HEK293 (cell line): ENCODE measurements around the gene CELF4.

Experiments used
- CTCF ChIA-PET: fragments of 350-600 bp; formaldehyde crosslinking; extraction: SDS; loops from one replicate; lab custom pipeline; 2021; ENCODE audit warnings: antibody characterized with exemption; lab: Yijun Ruan, JAX
- POLR2A ChIA-PET: fragments of 300-600 bp; formaldehyde crosslinking; extraction: SDS; loops from one replicate; lab custom pipeline; 2020; ENCODE audit warnings: antibody characterized with exemption, inconsistent platforms; lab: Yijun Ruan, JAX
- H3K27ac ChIP-seq: fragments of 200-500 bp; sonication (Bioruptor generic); 2 replicates; pipeline ENCODE4 v1.5.1; 2014; ENCODE audit warnings: low read depth, low read length, control low read depth, inconsistent platforms; ENCODE audit errors: extremely low read depth
- H3K36me3 ChIP-seq, 2 experiments: fragments of 200-500 bp in 1 of 2; sonication (Bioruptor generic) in 1 of 2; 1 replicate in 1 of 2; 2 replicates in 1 of 2; pipeline ENCODE4 v1.5.1; 2014 to 2017; ENCODE audit warnings: inconsistent platforms in 2 of 2, low read length in 2 of 2; ENCODE audit not compliant: control insufficient read depth in 2 of 2, insufficient read depth in 1 of 2
- H3K4me1 ChIP-seq: fragments of 200-500 bp; sonication (Bioruptor generic); 2 replicates; pipeline ENCODE4 v1.5.1; 2014; ENCODE audit warnings: mild to moderate bottlenecking, low read length, inconsistent platforms; ENCODE audit not compliant: control insufficient read depth, insufficient read depth
- H3K4me3 ChIP-seq: 2 replicates; pipeline ENCODE4 v1.5.1; 2011; ENCODE audit warnings: low read depth, mild to moderate bottlenecking, control low read depth, low read length, moderate library complexity
- H3K9me3 ChIP-seq: fragments of 200-500 bp; sonication (Bioruptor generic); 2 replicates; pipeline ENCODE4 v1.5.1; 2014; ENCODE audit warnings: low read depth, low read length, inconsistent platforms; ENCODE audit not compliant: control insufficient read depth, insufficient read depth
- HOXD13 ChIP-seq: sonication (generic); formaldehyde crosslinking; IDR thresholded peaks from 2 replicates; pipeline ENCODE4 v1.8.0; 2022; ENCODE audit warnings: missing genetic modification reagents, borderline replicate concordance
- TCF7L2 ChIP-seq: IDR thresholded peaks from 2 replicates; pipeline ENCODE4 v1.6.1; 2011; ENCODE audit warnings: low read depth, mild to moderate bottlenecking, inconsistent platforms, low read length, moderate library complexity, borderline replicate concordance
- TSHZ1 ChIP-seq: fragments of 450-650 bp; formaldehyde crosslinking; IDR thresholded peaks from 2 replicates; pipeline ENCODE4 v1.5.1; 2016; ENCODE audit warnings: missing biosample characterization, missing genetic modification characterization, borderline replicate concordance
- ZFHX2 ChIP-seq: fragments of 450-650 bp; formaldehyde crosslinking; conservative IDR thresholded peaks from 2 replicates; pipeline ENCODE4 v1.5.1; 2016; ENCODE audit warnings: missing biosample characterization, missing genetic modification characterization
- ZNF112 ChIP-seq: fragments of 450-650 bp; formaldehyde crosslinking; IDR thresholded peaks from 2 replicates; pipeline ENCODE4 v1.5.0; 2017; ENCODE audit warnings: missing biosample characterization, missing genetic modification characterization
- ZNF114 ChIP-seq: fragments of 450-650 bp; formaldehyde crosslinking; IDR thresholded peaks from 2 replicates; pipeline ENCODE4 v1.5.0; 2017; ENCODE audit warnings: missing biosample characterization, missing genetic modification characterization
- ZNF16 ChIP-seq: fragments of 450-650 bp; formaldehyde crosslinking; IDR thresholded peaks from 2 replicates; pipeline ENCODE4 v1.5.1; 2016; ENCODE audit warnings: low read depth, missing biosample characterization, missing genetic modification characterization
- ZNF175 ChIP-seq: fragments of 450-650 bp; formaldehyde crosslinking; IDR thresholded peaks from 2 replicates; pipeline ENCODE4 v1.5.1; 2016; ENCODE audit warnings: missing biosample characterization, missing genetic modification characterization
- ZNF184 ChIP-seq: fragments of 450-650 bp; IDR thresholded peaks from 2 replicates; pipeline ENCODE4 v1.5.1; 2018; ENCODE audit warnings: missing biosample characterization, mild to moderate bottlenecking, missing genetic modification characterization
- ZNF2 ChIP-seq: fragments of 450-650 bp; formaldehyde crosslinking; IDR thresholded peaks from 2 replicates; pipeline ENCODE4 v1.5.1; 2016; ENCODE audit warnings: missing biosample characterization, missing genetic modification characterization
- ZNF354C ChIP-seq: fragments of 450-650 bp; formaldehyde crosslinking; IDR thresholded peaks from 2 replicates; pipeline ENCODE4 v1.5.1; 2016; ENCODE audit warnings: missing biosample characterization, missing genetic modification characterization, low read depth, borderline replicate concordance
- ZNF521 ChIP-seq: fragments of 450-650 bp; formaldehyde crosslinking; IDR thresholded peaks from 2 replicates; pipeline ENCODE4 v1.5.1; 2017; ENCODE audit warnings: missing biosample characterization, mild to moderate bottlenecking, missing genetic modification characterization
- ZNF544 ChIP-seq: fragments of 450-650 bp; formaldehyde crosslinking; IDR thresholded peaks from 2 replicates; pipeline ENCODE4 v1.5.0; 2017; ENCODE audit warnings: missing biosample characterization, missing genetic modification characterization
- ZNF596 ChIP-seq: fragments of 450-650 bp; IDR thresholded peaks from 2 replicates; pipeline ENCODE4 v1.5.0; 2018; ENCODE audit warnings: missing biosample characterization, mild to moderate bottlenecking, missing genetic modification characterization, moderate library complexity
- ZNF623 ChIP-seq: fragments of 450-650 bp; formaldehyde crosslinking; IDR thresholded peaks from 2 replicates; pipeline ENCODE4 v1.5.1; 2016; ENCODE audit warnings: missing biosample characterization, missing genetic modification characterization
- ZNF658 ChIP-seq: fragments of 450-650 bp; formaldehyde crosslinking; IDR thresholded peaks from 2 replicates; pipeline ENCODE4; 2016; ENCODE audit warnings: missing biosample characterization, missing genetic modification characterization
- ZNF660 ChIP-seq: fragments of 450-650 bp; IDR thresholded peaks from 2 replicates; pipeline ENCODE4 v1.5.1; 2018; ENCODE audit warnings: missing biosample characterization, mild to moderate bottlenecking, missing genetic modification characterization
- ZNF776 ChIP-seq: fragments of 450-650 bp; formaldehyde crosslinking; IDR thresholded peaks from 2 replicates; pipeline ENCODE4 v1.5.0; 2017; ENCODE audit warnings: missing biosample characterization, missing genetic modification characterization, borderline replicate concordance
- ZNF830 ChIP-seq: fragments of 450-650 bp; IDR thresholded peaks from 2 replicates; pipeline ENCODE4 v1.5.0; 2018; ENCODE audit warnings: missing biosample characterization, missing genetic modification characterization, low read depth, mild to moderate bottlenecking, moderate library complexity
- TF ChIP-seq, protein P1 (sequence below): fragments of 450-650 bp; IDR thresholded peaks from 2 replicates; pipeline ENCODE4 v1.5.1; 2018; ENCODE audit warnings: missing biosample characterization, mild to moderate bottlenecking, missing genetic modification characterization
- TF ChIP-seq, protein P2 (sequence below): fragments of 450-650 bp; formaldehyde crosslinking; IDR thresholded peaks from 2 replicates; pipeline ENCODE4; 2016; ENCODE audit warnings: missing biosample characterization, missing genetic modification characterization
- TF ChIP-seq, protein P3 (sequence below): fragments of 450-650 bp; formaldehyde crosslinking; IDR thresholded peaks from 2 replicates; pipeline ENCODE4 v1.5.1; 2016; ENCODE audit warnings: missing biosample characterization, missing genetic modification characterization, low read depth

The CELF4 gene

DNA sequence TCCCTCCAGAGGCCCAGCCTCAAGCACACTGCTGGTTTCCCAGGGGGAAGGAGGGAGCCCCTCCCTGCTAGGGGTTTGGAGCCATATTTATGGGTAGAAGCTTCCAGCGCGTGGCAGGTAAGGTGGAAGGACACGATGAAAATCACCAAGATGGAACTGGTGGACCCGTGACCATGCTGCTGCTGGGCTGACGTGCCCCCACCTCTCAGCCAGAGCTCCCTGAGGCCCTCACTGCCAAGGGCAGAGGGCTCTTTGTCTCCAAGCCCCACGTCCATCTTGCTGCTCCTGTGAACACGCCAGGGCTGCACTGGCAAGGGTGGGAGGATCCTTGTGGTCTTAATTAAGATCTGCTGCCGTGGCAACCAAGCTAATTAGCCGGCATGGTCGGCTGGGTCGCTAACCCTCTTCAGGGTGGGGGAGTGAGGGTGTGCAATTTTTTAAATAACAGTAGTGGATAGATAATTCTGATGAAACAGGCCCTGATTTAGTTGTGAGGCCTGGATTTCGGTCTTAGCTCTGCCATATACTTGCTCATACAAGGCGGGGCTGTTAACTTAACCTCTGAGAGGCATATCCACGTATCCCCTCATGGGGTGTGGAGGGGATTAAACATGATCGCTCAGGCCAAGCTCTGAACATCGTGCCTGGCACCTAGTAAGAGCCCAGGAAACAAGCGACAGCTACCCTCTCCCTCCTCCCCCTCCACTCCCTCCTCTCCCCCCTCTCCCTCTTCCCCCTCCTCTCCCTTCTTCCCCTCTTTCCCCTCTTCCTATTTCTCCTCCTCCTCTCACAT, 232.8 kb downstream of the CELF4 start:
- no peak overlapping the region for H3K4me3 ChIP-seq
- no peaks in the 10 kb centered on the region for H3K36me3 ChIP-seq
- ChIA-PET POLR2A (no interaction called here), CTCF (interaction anchor here (0.6 to 6.4 kb wide), 5 partner anchors 7 to 191 kb away, joined by 3 to 42 read pairs (median 5); no protein-coding TSS in a partner anchor)
- no peaks in the 10 kb centered on the region for H3K9me3 ChIP-seq
- no peak overlapping the region for H3K27ac ChIP-seq
- no peaks in the 10 kb centered on the region for H3K4me1 ChIP-seq
- TF ChIP-seq ZNF354C (tag by site-specific recombination) (no peak), TCF7L2 (no peak), ZNF830 (tag by site-specific recombination) (no peak), HOXD13 (CRISPR knock-in tag) (no peak), ZNF776 (tag by site-specific recombination) (no peak), TSHZ1 (tag by site-specific recombination) (no peak), ZNF623 (tag by site-specific recombination) (no peak), ZNF521 (tag by site-specific recombination) (no peak), ZNF544 (no peak), ZNF175 (no peak), ZNF16 (tag by site-specific recombination) (no peak), ZNF2 (tag by site-specific recombination) (no peak), ZNF112 (tag by site-specific recombination) (no peak), ZNF658 (no peak), ZNF114 (tag by site-specific recombination) (no peak), ZNF596 (tag by site-specific recombination) (no peak), ZNF660 (no peak), ZFHX2 (tag by site-specific recombination) (no peak)
- TF ChIP-seq, protein P1, sequence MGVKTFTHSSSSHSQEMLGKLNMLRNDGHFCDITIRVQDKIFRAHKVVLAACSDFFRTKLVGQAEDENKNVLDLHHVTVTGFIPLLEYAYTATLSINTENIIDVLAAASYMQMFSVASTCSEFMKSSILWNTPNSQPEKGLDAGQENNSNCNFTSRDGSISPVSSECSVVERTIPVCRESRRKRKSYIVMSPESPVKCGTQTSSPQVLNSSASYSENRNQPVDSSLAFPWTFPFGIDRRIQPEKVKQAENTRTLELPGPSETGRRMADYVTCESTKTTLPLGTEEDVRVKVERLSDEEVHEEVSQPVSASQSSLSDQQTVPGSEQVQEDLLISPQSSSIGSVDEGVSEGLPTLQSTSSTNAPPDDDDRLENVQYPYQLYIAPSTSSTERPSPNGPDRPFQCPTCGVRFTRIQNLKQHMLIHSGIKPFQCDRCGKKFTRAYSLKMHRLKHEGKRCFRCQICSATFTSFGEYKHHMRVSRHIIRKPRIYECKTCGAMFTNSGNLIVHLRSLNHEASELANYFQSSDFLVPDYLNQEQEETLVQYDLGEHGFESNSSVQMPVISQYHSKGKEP (tag by site-specific recombination) = no peak

- Histone ChIP-seq H3K4me3 (no peak overlapping the region), H3K36me3 (no peaks in the 10 kb centered on the region), H3K27ac (no peak overlapping the region), H3K9me3 (no peaks in the 10 kb centered on the region), H3K4me1 (no peaks in the 10 kb centered on the region)
- POLR2A ChIA-PET = no interaction called here
- CTCF ChIA-PET = interaction anchor here (6.4 kb wide), 1 partner anchor 9 kb away, joined by 42 read pairs; no protein-coding TSS in a partner anchor
- TF ChIP-seq, protein P2, sequence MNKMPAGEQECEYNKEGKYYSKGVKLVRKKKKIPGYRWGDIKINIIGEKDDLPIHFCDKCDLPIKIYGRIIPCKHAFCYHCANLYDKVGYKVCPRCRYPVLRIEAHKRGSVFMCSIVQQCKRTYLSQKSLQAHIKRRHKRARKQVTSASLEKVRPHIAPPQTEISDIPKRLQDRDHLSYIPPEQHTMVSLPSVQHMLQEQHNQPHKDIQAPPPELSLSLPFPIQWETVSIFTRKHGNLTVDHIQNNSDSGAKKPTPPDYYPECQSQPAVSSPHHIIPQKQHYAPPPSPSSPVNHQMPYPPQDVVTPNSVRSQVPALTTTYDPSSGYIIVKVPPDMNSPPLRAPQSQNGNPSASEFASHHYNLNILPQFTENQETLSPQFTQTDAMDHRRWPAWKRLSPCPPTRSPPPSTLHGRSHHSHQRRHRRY (tag by site-specific recombination) = no peak
- TF ChIP-seq ZNF184 (tag by site-specific recombination) = no peak
- TF ChIP-seq, protein P3, sequence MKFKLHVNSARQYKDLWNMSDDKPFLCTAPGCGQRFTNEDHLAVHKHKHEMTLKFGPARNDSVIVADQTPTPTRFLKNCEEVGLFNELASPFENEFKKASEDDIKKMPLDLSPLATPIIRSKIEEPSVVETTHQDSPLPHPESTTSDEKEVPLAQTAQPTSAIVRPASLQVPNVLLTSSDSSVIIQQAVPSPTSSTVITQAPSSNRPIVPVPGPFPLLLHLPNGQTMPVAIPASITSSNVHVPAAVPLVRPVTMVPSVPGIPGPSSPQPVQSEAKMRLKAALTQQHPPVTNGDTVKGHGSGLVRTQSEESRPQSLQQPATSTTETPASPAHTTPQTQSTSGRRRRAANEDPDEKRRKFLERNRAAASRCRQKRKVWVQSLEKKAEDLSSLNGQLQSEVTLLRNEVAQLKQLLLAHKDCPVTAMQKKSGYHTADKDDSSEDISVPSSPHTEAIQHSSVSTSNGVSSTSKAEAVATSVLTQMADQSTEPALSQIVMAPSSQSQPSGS (tag by site-specific recombination) = no peak
Observed at GRCh38 chr18:37332219-37332618, 233.4 kb downstream of the CELF4 start.
